ENCODE results near the gene ENTHD1.

GRCh38 chr22:39732625-39733024, 160.9 kb downstream of the ENTHD1 start:
- TF ChIP-seq, protein P1, sequence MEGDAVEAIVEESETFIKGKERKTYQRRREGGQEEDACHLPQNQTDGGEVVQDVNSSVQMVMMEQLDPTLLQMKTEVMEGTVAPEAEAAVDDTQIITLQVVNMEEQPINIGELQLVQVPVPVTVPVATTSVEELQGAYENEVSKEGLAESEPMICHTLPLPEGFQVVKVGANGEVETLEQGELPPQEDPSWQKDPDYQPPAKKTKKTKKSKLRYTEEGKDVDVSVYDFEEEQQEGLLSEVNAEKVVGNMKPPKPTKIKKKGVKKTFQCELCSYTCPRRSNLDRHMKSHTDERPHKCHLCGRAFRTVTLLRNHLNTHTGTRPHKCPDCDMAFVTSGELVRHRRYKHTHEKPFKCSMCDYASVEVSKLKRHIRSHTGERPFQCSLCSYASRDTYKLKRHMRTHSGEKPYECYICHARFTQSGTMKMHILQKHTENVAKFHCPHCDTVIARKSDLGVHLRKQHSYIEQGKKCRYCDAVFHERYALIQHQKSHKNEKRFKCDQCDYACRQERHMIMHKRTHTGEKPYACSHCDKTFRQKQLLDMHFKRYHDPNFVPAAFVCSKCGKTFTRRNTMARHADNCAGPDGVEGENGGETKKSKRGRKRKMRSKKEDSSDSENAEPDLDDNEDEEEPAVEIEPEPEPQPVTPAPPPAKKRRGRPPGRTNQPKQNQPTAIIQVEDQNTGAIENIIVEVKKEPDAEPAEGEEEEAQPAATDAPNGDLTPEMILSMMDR (IDR thresholded peaks at IDR 0.05; ENCODE audit: low read length), result no peak
- TF ChIP-seq EZH2 (IDR thresholded peaks at IDR 0.05; ENCODE audit: borderline replicate concordance, low read length), result no peak
